ENCODE data around the gene PPP4R3C.
"Not testable (repeated sequence)": the region's sequence is repeated elsewhere in the genome, so short reads cannot be mapped to it uniquely, and the experiment has no call there.

Gene PPP4R3C

GRCh38 chrX:27463187-27463586, at the start of gene PPP4R3C:
Gene PPP4R3C (minus strand): TSS chrX:27463341. CDS start chrX:27463296, 45 bp downstream.
- no peak for DNase-seq

GRCh38 chrX:27491397-27491796, 28.3 kb upstream of the PPP4R3C start:
- no peak for DNase-seq

DNA sequence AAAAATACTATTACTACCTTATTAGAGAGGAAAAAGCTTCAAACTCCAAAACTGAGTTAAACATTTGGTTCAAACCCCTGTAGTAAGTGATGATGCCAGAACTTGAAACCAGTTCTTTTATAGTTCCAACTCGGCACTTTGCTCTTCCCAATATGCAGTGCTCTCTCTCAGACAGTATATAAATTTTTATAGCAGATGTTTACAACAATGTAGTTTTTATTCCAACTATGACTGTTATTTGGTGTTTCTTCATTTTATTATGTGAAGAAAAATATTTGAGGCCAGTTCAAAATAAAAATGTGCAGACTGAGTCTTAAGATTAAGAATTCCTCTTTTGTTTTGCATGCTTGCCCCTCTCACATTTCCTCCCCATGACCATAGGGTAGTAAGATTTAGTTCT, 2.9 kb upstream of the PPP4R3C start:
- DNase-seq: no peak

DNA sequence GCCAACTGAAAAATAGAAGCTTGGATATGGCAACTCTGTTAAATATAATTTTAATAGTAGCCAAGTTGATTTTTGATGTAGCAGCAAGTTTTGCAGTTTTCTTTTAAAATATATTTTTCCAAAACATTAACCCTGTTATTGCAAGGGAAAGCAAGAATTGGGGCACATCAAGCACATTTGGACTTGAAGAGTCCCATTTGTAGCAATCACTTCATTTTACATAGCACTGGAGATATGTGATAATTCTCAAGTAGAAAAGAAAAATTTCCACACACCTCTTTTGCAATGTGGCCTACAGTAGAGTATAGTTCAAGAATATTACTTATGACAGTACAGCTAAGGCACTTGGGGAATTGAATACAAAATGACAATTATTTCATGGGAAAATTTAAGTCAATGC, 1.9 kb upstream of the PPP4R3C start:
- DNase-seq: no peak

GRCh38 chrX:27459129-27459528, 4.0 kb downstream of the PPP4R3C start:
- not testable (repeated sequence) for DNase-seq

DNA sequence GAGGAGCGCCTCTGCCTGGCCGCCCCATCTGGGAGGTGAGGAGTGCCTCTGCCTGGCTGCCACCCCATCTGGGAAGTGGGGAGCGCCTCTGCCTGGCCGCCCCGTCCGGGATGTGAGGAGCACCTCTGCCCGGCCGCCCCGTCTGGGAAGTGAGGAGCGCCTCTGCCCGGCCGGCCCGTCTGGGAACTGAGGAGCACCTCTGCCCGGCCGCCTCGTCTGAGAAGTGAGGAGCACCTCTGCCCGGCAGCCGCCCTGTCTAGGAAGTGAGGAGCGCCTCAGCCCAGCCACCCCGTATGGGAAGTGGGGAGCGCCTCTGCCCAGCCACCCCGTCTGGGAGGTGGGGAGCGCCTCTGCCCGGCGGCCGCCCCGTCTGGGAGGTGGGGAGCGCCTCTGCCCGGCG, 4.6 kb downstream of the PPP4R3C start:
- not testable (repeated sequence) for DNase-seq

DNA sequence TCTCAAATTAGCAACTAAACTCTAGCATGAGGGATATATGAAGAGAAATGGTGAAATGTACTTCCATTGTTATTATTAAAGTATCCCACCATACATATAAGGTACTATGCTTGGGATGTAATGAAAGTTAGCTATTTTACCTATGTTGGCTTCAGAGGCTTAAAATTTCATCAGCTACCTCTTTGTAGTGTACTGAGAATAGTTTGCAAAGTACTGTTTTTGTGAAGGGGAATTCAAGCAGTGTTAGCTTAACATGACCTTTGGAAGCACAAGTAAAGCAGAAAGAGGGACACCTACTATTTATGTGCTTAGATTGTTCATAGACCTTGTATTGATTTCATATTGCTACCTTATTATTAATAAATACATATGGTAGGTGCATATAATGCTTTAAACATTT, 11.8 kb downstream of the PPP4R3C start:
- no peak for DNase-seq

GRCh38 chrX:27446423-27446822, 16.7 kb downstream of the PPP4R3C start:
- no peak for DNase-seq

DNA sequence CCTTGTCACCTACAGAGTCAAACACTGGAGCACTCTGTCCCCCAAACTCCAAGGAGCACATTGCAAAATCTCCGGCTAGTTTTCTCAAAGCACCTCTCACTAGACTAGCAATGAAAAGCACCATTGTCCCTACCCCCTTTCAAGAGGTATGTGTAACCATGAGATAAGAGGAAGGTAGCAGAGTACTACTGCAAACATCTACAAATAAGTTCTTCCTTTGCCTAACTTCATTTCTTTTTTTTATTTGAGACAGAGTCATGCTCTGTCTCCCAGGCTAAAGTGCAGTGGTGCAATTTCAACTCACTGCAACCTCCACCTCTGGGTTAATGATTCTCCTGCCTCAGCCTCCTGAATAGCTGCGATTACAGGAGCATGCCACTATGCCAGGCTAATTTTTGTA, 17.7 kb downstream of the PPP4R3C start:
- no peak for DNase-seq

GRCh38 chrX:27444093-27444908, 18.8 kb downstream of the PPP4R3C start:
- no peak for DNase-seq

DNA sequence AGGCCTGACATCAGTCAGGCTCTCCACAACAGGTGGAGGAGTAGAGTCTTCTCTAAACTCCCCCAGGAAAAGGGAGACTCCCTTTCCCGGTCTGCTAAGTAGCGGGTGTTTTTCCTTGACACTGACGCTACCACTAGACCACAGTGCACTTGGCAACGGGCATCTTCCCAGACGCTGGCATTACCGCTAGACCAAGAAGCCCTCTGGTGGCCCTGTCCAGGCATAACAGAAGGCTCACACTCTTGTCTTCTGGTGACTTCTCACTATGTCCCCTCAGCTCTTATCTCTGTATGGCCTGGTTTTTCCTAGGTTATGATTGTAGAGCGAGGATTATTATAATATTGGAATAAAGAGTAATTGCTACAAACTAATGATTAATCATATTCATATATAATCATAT, 20.7 kb downstream of the PPP4R3C start:
- not testable (repeated sequence) for DNase-seq

GRCh38 chrX:27439771-27440170, 23.4 kb downstream of the PPP4R3C start:
- DNase-seq: no peak

DNA sequence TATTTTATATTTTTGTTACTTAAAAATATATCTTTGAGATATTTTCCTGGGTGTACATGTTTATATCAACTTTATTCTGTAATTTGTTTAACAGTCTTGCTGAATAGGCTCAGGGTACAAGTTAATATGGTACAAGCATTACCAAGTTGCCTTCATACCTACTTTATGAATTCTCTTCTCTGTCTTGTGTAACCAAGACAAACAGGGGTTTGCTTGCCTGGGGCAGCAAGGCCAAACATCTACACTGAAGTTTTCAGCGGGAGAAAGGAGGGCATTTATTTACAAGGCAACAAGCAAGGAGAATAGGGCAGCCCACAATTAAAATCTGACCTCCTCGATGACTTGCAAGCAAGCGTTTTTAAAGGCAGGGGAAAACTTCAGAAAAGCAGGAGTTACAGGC, 24.2 kb downstream of the PPP4R3C start:
- no peak for DNase-seq

- DNase-seq: no peak
These were observed 28.1 kb downstream of the PPP4R3C start for GRCh38 chrX:27435031-27435430.

All from hippocampal formation (tissue), 2 donors.